ENCODE data around the gene VAT1.
"Not testable (repeated sequence)": the region's sequence is repeated elsewhere in the genome, so short reads cannot be mapped to it uniquely, and the experiment has no call there.

The VAT1 gene

DNA sequence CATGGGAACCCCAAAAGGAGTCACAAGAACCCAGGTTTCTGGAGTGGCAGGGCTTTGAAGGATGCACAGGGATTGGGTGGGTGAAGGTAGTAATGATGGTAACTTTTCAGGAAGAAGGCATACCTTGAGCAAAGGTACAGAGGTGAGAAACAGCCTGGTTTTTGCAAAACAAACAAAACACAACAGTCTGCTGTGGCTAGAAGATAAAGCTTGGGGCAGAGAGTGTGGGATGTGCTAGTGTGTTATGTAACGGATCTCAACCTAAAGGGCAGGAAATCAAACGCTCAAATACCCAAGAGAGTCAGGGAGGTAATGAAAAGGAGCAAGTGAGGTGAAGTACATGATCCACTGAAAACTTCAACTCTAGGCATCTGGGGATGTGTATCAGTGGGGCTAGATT lies 46.9 kb downstream of the VAT1 start:
- Histone ChIP-seq H3K27me3 (ENCODE audit: control insufficient read depth, insufficient read depth, low read length) (no peaks in the 10 kb centered on the region), H3K4me3 (ENCODE audit: low read length) (no peak overlapping the region), H3K4me1 (ENCODE audit: control insufficient read depth, insufficient read depth, low read length) (peaks cover 7% of the 10 kb centered on the region), H3K36me3 (ENCODE audit: control insufficient read depth, insufficient read depth, low read length) (no peaks in the 10 kb centered on the region), H3K9me3 (ENCODE audit: control insufficient read depth, low read length) (no peaks in the 10 kb centered on the region), H3K9ac (ENCODE audit: low read length) (no peak overlapping the region)

DNA sequence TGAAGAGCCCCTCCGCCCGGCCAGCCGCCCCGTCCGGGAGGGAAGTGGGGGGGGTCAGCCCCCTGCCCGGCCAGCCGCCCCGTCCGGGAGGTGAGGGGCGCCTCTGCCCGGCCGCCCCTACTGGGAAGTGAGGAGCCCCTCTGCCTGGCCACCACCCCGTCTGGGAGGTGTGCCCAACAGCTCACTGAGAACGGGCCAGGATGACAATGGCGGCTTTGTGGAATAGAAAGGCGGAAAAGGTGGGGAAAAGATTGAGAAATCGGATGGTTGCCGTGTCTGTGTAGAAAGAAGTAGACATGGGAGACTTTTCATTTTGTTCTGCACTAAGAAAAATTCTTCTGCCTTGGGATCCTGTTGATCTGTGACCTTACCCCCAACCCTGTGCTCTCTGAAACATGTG lies 48.9 kb downstream of the VAT1 start:
- H3K36me3 ChIP-seq (ENCODE audit: control insufficient read depth, insufficient read depth, low read length); H3K4me1 ChIP-seq (ENCODE audit: control insufficient read depth, insufficient read depth, low read length); H3K9me3 ChIP-seq (ENCODE audit: control insufficient read depth, low read length); H3K4me3 ChIP-seq (ENCODE audit: low read length); H3K9ac ChIP-seq (ENCODE audit: low read length); H3K27me3 ChIP-seq (ENCODE audit: control insufficient read depth, insufficient read depth, low read length): not testable (repeated sequence)

DNA sequence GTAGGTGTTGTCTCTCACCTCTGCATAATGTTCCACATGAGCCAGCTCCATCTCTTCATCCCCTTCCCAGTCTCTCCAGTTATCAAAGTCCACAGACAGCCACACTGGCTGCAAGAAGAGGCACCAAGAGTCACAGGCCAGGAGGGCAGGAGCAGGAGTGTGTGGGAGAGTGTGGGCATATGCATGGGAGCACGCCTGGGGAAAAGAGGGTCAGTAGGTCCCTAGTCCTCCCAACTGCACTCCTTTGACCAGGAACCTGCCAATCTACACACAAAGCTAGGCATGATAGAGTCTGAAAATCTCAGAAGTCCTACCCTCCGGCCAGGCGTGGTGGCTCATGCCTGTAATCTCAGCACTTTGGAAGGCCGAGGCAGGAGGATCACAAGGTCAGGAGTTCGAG lies 50.6 kb downstream of the VAT1 start:
- Histone ChIP-seq H3K9me3 (ENCODE audit: control insufficient read depth, low read length) (no peaks in the 10 kb centered on the region), H3K9ac (ENCODE audit: low read length) (no peak overlapping the region), H3K27me3 (ENCODE audit: control insufficient read depth, insufficient read depth, low read length) (no peaks in the 10 kb centered on the region), H3K4me3 (ENCODE audit: low read length) (no peak overlapping the region), H3K4me1 (ENCODE audit: control insufficient read depth, insufficient read depth, low read length) (no peaks in the 10 kb centered on the region), H3K36me3 (ENCODE audit: control insufficient read depth, insufficient read depth, low read length) (no peaks in the 10 kb centered on the region)

DNA sequence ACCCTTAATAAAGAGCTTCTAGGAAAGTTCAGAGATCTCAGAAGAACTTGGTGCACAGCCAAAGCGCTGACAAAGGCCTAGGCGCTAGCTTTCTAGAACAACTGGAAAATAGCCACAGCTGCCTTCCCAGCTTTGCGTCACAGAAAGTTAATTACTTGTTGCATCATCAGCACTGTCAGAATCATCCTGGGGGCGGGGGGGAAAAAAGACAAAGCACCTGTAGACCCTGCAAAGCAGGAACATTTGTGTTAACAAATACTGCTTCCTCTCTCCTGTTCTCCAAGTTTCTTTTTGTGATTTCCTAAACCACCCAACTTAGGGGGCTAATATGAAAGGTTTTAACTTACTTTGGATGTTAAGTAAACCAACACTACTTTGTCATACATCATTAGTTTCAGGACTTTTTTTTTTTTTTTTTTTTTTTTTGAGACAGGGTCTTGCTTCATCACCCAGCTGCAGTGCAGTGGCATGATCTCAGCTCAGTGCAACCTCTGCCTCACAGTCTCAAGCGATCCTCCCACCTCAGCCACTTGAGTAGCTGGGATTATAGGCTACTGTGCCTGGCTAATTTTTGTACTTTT lies 53.1 kb downstream of the VAT1 start:
- Histone ChIP-seq H3K9me3 (ENCODE audit: control insufficient read depth, low read length) (no peaks in the 10 kb centered on the region), H3K36me3 (ENCODE audit: control insufficient read depth, insufficient read depth, low read length) (no peaks in the 10 kb centered on the region), H3K4me3 (ENCODE audit: low read length) (no peak overlapping the region), H3K4me1 (ENCODE audit: control insufficient read depth, insufficient read depth, low read length) (no peaks in the 10 kb centered on the region), H3K9ac (ENCODE audit: low read length) (no peak overlapping the region), H3K27me3 (ENCODE audit: control insufficient read depth, insufficient read depth, low read length) (no peaks in the 10 kb centered on the region)

DNA sequence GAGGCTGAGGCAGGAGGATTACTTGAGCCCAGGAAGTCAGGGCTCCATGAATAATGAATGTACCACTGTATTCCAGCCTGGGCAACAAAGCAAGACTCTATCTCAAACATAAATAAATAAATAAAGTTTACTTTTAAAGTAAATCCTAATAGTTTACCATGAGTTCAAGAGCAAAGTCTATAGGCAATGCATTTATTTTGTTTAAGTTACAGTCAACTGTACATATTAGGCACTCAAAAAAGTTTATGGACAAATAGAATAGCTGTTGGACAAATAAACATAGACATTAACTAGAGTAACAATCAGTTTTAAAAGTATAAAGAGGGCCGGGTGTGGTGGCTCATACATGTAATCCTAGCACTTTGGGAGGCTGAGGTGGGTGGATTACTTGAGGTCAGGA lies 54.3 kb downstream of the VAT1 start:
- Histone ChIP-seq H3K4me3 (ENCODE audit: low read length) (no peak overlapping the region), H3K4me1 (ENCODE audit: control insufficient read depth, insufficient read depth, low read length) (no peaks in the 10 kb centered on the region), H3K9me3 (ENCODE audit: control insufficient read depth, low read length) (no peaks in the 10 kb centered on the region), H3K9ac (ENCODE audit: low read length) (no peak overlapping the region), H3K27me3 (ENCODE audit: control insufficient read depth, insufficient read depth, low read length) (no peaks in the 10 kb centered on the region), H3K36me3 (ENCODE audit: control insufficient read depth, insufficient read depth, low read length) (no peaks in the 10 kb centered on the region)
